Hepatocyte (in vitro differentiated cells): ENCODE data around the gene GABRD.

Experiments used
- CTCF ChIP-seq: fragments of 200-600 bp; sonication (generic); IDR thresholded peaks from 2 replicates; pipeline ENCODE4 v1.5.1; 2016; ENCODE audit warnings: antibody characterized with exemption, mild to moderate bottlenecking; ENCODE audit not compliant: poor library complexity
- EZH2 ChIP-seq: fragments of 200-600 bp; sonication (generic); IDR thresholded peaks from 2 replicates; pipeline ENCODE4 v1.6.1; 2016; ENCODE audit warnings: antibody characterized with exemption, mild to moderate bottlenecking, borderline replicate concordance
- EZH2phosphoT487 ChIP-seq: fragments of 200-600 bp; sonication (generic); IDR thresholded peaks from one replicate; pipeline ENCODE4 v1.6.1; 2018; ENCODE audit warnings: antibody characterized with exemption, mild to moderate bottlenecking, low read depth, moderate library complexity; ENCODE audit not compliant: unreplicated experiment, severe bottlenecking

- TF ChIP-seq CTCF (no peak), EZH2 (no peak), EZH2phosphoT487 (no peak)
These were observed 28.0 kb downstream of the GABRD start for GRCh38 chr1:2046953-2047748.
